Upper lobe of right lung (tissue), 1 donor: Measurements from ENCODE around the gene P2RX3. TPM values are rescaled to one million over a fixed set of nuclear protein-coding genes. Genes with fewer than 3 reads are reported as not detected.

Experiments used
- ATAC-seq: fragments of 200-7000 bp; cut with Tn5 transposase; one replicate; pipeline ENCODE4 v1.9.1; 2020; ENCODE audit warnings: mild to moderate bottlenecking, moderate library complexity
- DNase-seq: peaks from one replicate; pipeline ENCODE4 v3.0.0-alpha.2; 2020
- H3K27ac ChIP-seq: fragments of 200-600 bp; one replicate; pipeline ENCODE4 v1.8.0; 2022
- H3K27me3 ChIP-seq: fragments of 200-600 bp; one replicate; pipeline ENCODE4 v1.8.0; 2022; ENCODE audit warnings: mild to moderate bottlenecking
- H3K36me3 ChIP-seq: fragments of 200-600 bp; one replicate; pipeline ENCODE4 v1.8.0; 2022
- H3K4me1 ChIP-seq: fragments of 200-600 bp; one replicate; pipeline ENCODE4 v1.8.0; 2022
- H3K4me3 ChIP-seq: fragments of 200-600 bp; one replicate; pipeline ENCODE4 v1.8.0; 2022; ENCODE audit warnings: mild to moderate bottlenecking
- H3K9me3 ChIP-seq: fragments of 200-600 bp; one replicate; pipeline ENCODE4 v1.8.0; 2022
- intact Hi-C: fragments of 100-400 bp; cut with DNase I; formaldehyde crosslinking; loops from one replicate; pipeline ENCODE4 v1.11.0; 2022
- total RNA-seq: library from RNA; stranded (reverse); fragmentation: NEBNext Ultra II Directional; extraction: Animal tissue kit (Norgen Biotek cat#: 25700); gene quantifications from one replicate; pipeline ENCODE4 v1.2.1, GENCODE V29; 2021
- TF ChIP-seq, protein P1 (sequence below): fragments of 200-600 bp; IDR thresholded peaks from one replicate; pipeline ENCODE4 v1.8.0; 2022; ENCODE audit warnings: antibody characterized with exemption
- donor health status: DM: no; HTN: yes; CAD: no; lungs with severe emphysema.

P2RX3 gene
- total RNA-seq, 1 donor from 2014 or later: not detected

DNA sequence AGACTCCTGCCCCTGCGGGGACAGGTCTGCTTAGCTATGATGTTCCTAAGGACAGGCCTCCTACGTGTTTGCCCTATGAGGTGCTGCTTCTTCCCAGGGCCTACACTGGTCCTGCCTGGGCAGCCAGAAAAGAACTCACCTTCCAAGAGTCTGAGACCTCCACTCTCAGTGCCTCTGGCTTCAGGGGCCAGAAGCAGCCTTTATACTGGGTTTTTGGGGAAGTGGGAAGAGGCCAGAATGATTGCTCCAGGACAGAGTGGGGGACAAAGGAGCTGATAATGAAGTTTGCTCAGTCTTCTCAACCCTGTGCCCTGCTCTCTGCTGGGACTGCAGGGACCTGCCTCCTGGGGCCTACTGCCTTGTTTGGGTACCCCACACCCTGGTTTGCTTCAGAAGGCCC, 42.8 kb downstream of the P2RX3 start, which contains the start of gene PRG3:
Gene PRG3, minus strand, starts transcription at position 176 of the 400 bp plus-strand sequence. CDS start 442 bp downstream, outside the sequence.
- H3K27ac ChIP-seq: no peak within 1 kb of the TSS
- no peak within 1 kb of the TSS for H3K4me3 ChIP-seq
- no peaks in the 10 kb centered on the region for H3K9me3 ChIP-seq
- intact Hi-C loops: no loop called here
- H3K36me3 ChIP-seq: no peaks in the 10 kb centered on the region
- H3K4me1 ChIP-seq: no peaks in the 10 kb centered on the region
- DNase-seq (no peak), ATAC-seq (no peak)
- no peaks in the 10 kb centered on the region for H3K27me3 ChIP-seq
- TF ChIP-seq, protein P1, sequence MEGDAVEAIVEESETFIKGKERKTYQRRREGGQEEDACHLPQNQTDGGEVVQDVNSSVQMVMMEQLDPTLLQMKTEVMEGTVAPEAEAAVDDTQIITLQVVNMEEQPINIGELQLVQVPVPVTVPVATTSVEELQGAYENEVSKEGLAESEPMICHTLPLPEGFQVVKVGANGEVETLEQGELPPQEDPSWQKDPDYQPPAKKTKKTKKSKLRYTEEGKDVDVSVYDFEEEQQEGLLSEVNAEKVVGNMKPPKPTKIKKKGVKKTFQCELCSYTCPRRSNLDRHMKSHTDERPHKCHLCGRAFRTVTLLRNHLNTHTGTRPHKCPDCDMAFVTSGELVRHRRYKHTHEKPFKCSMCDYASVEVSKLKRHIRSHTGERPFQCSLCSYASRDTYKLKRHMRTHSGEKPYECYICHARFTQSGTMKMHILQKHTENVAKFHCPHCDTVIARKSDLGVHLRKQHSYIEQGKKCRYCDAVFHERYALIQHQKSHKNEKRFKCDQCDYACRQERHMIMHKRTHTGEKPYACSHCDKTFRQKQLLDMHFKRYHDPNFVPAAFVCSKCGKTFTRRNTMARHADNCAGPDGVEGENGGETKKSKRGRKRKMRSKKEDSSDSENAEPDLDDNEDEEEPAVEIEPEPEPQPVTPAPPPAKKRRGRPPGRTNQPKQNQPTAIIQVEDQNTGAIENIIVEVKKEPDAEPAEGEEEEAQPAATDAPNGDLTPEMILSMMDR: no peak

DNA sequence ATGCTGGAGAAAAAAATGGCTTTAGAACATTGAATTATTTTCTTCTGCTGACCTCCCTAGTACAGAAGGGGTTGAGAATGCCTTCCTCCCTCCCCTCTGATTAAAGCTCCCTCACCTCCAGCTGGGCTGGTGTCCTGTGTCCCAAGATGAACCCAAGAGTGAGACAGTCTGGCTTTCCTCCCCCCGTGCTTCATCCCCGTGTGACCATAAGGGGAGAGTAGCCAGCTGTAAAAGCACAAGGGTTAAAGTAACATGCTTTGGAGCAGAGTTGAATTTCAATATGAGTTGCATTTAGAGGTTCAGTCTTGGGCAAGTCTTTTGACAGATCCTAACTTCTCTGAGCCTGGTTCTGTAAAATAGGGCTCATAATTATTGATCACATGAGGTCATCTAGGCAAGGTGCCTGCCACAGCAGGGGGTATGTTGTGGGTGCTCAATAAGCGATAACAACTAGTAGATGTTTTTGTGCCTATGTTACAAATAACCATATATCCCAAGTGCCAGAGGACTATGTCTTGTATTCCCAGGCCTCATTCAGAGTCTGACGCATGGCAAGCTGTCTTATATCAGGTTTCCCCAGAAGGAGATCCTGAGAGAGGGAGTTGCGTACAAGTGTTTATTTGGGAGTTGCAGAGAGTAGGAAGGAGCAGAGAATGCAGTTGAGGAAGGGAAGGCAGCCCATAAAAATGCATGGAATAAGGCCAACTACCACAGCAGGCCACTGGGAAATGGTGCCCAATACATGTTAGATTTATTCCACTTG, 48.2 kb downstream of the P2RX3 start:
- no peaks in the 10 kb centered on the region for H3K9me3 ChIP-seq
- H3K4me1 ChIP-seq: no peaks in the 10 kb centered on the region
- H3K27ac ChIP-seq: no peak overlapping the region
- DNase-seq: no peak
- no peaks in the 10 kb centered on the region for H3K27me3 ChIP-seq
- intact Hi-C loops: no loop called here
- no peak overlapping the region for H3K4me3 ChIP-seq
- ATAC-seq: no peak
- TF ChIP-seq, protein P1: no peak
- no peaks in the 10 kb centered on the region for H3K36me3 ChIP-seq

DNA sequence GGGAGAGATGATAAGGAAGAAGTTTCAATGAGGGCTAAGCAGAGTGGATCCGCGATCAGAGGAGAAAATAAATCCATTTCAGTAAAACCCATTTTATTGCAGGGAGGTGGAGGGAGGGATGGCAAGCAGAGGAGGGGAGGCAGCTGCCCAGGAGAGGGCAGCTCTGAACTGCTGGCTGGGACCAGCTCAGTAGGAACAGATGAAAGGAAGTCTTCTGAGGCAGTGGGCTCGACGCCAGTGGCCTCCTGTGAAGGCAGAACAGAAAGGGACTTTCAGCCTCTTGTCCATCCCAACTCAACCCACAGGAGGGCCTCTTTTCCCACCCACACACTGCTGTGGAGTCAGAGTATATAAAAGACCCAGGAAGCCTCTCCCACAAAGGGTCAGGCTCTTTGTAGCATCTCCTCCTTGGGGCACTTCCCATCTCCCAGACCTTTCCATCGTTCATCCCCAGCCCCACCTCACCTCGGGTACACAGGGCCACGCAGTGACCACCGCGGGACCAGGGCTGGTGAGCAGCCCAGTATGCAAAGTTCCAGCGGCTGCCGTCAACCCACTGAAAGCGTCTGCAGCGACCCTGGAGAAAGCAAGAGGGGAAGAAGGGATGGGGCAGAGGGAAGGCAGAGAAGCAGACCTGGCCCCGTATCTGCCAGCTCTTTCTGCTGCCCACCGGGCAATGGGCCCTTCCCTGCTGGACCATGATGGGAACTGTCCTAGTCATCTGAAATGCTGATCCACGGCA, 49.3 kb downstream of the P2RX3 start:
- H3K4me3 ChIP-seq: no peak overlapping the region
- H3K9me3 ChIP-seq: no peaks in the 10 kb centered on the region
- DNase-seq: no peak
- no peaks in the 10 kb centered on the region for H3K4me1 ChIP-seq
- peak; percentile 20 for ATAC-seq
- intact Hi-C loops: no loop called here
- no peaks in the 10 kb centered on the region for H3K36me3 ChIP-seq
- no peak overlapping the region for H3K27ac ChIP-seq
- TF ChIP-seq, protein P1: no peak
- no peaks in the 10 kb centered on the region for H3K27me3 ChIP-seq

DNA sequence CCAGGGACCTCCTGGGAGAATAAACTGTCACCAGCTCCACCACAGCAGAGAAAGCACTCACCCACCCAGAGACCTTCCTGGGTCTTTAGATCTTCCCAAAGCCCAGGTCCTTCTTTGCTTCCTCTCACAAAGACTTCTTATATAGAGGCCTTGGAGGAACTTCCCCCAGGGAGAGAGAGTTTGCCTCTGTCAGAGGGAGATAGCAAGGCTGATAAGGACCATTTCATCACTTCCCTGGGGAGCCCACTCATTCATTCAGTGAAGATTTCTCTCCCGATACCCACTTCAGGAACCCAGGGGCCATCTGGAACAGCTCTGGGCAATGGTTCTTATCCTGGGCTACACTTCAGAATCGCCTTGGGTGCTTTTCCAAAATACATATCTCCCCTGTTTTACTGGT, 52.4 kb downstream of the P2RX3 start, which contains the start of gene PRG2:
Gene PRG2, minus strand, starts transcription at position 116 of the 400 bp plus-strand sequence. CDS start 706 bp downstream, outside the sequence.
- DNase-seq (no peak), ATAC-seq (no peak)
- Histone ChIP-seq H3K4me3 (no peak within 1 kb of the TSS), H3K36me3 (no peaks in the 10 kb centered on the region), H3K27ac (no peak within 1 kb of the TSS), H3K4me1 (no peaks in the 10 kb centered on the region), H3K9me3 (no peaks in the 10 kb centered on the region), H3K27me3 (no peaks in the 10 kb centered on the region)
- intact Hi-C loops: no loop called here
- TF ChIP-seq, protein P1: no peak

DNA sequence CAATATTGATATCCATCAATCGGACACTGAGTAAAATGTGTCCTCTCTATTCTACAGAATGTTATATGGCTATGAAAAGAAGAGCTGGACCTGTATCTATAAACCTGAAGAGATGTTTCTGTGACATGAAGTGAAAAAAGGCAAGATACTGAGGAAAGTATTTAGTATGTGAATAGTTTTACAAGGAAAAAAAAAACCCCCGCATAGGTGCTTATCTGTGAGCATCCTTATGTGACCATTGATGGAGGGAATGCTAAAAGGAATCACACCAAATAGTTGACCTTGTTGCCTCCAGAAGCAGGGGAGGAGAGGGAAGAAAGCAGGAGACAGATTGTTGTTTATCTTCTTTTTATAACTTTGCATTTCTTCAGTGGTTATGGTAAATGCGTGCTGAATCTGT, 53.0 kb downstream of the P2RX3 start:
- intact Hi-C loops: no loop called here
- no peak for ATAC-seq

More for the DNA sequence above, 53.0 kb downstream of the P2RX3 start:
- H3K4me3 ChIP-seq: no peak overlapping the region
- H3K36me3 ChIP-seq: no peaks in the 10 kb centered on the region
- no peaks in the 10 kb centered on the region for H3K9me3 ChIP-seq
- no peak overlapping the region for H3K27ac ChIP-seq
- no peak for DNase-seq
- TF ChIP-seq, protein P1: no peak
- no peaks in the 10 kb centered on the region for H3K27me3 ChIP-seq
- H3K4me1 ChIP-seq: no peaks in the 10 kb centered on the region
